Measurements from ENCODE around the gene NEK7.

The NEK7 gene

DNA sequence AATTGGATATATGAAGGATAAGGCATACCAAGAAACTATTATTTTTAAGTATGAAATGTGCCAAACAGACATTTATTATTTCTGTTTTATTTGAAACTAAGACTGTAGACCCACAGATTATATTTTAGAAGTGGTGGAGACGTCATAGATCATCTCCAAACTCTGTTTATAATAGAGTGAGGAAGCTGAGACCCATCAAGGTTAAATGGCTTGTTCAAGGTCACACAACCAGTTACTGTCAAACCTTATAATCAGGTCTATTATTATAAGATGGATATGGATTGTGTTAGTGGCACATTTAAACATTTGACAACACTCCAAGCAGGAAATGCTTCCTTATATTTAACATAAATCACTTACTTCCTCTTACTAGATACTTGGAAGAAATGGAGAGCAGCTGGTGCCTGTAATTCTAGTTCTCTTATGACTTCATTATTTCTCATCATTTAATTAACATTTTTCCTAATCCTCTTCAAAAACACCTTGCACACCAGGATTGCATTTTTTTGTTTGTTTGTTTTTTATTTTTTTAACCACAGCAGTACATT, 117.0 kb downstream of the NEK7 start:
- no peak for DNase-seq (ENCODE audit: low spot score)
- TF ChIP-seq, protein P1, sequence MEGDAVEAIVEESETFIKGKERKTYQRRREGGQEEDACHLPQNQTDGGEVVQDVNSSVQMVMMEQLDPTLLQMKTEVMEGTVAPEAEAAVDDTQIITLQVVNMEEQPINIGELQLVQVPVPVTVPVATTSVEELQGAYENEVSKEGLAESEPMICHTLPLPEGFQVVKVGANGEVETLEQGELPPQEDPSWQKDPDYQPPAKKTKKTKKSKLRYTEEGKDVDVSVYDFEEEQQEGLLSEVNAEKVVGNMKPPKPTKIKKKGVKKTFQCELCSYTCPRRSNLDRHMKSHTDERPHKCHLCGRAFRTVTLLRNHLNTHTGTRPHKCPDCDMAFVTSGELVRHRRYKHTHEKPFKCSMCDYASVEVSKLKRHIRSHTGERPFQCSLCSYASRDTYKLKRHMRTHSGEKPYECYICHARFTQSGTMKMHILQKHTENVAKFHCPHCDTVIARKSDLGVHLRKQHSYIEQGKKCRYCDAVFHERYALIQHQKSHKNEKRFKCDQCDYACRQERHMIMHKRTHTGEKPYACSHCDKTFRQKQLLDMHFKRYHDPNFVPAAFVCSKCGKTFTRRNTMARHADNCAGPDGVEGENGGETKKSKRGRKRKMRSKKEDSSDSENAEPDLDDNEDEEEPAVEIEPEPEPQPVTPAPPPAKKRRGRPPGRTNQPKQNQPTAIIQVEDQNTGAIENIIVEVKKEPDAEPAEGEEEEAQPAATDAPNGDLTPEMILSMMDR (IDR thresholded peaks at IDR 0.05; ENCODE audit: extremely low read depth, missing control alignments) = no peak

DNA sequence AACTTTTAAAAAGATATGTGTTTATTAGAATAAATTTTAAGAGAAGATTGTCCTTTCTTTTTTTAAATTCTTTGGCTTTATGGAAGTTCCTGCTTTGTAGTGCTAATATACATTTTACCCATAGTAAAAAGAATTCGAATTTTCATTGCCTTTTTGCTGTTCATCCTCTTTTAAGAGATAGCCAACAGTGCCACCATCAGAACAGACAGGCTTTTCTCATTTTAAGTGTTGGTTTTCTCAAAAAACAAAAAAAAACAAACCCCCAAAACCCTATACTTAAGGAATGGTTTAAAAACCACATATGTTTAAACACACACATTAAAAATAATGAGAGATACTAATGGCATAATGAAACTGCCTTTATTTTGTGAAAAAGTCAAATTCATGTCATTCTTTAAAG, 118.8 kb downstream of the NEK7 start:
- no peak for DNase-seq (ENCODE audit: low spot score)
- TF ChIP-seq, protein P1 (IDR thresholded peaks at IDR 0.05; ENCODE audit: extremely low read depth, missing control alignments) = no peak

DNA sequence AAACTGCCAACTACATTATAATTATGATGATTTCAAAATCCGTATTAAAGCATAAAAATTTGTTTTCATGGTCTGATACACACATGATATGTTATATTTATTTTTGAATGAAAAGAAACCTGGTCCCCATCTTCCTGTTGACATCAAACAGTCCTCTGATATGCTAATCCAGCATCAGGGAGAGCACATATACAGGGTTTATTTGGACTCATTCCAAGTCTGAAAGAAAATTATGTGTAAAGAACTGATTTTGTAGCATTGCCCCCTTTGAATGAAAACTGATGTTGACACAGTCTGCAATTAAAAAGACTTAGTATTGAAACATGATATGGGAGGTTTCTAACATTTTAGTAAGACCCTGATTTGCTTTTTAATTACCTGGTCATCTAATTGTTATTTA, 119.4 kb downstream of the NEK7 start:
- TF ChIP-seq, protein P1 (IDR thresholded peaks at IDR 0.05; ENCODE audit: extremely low read depth, missing control alignments) = no peak
- DNase-seq (ENCODE audit: low spot score) = no peak

DNA sequence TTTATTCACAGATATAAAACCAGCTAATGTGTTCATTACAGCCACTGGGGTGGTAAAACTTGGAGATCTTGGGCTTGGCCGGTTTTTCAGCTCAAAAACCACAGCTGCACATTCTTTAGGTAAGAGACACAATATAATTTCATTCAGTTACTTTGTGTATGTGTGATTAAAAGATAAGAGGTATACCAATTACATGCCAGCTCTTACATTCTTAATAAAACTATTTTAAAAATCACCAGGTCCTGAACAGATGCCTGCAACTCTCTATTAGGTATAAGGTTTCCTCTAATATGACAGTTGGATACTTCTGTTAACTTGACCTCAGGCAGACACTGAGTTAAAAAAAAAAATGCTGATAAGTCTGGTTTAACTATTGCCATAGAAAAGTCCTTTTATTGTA, 122.1 kb downstream of the NEK7 start:
- no peak for DNase-seq (ENCODE audit: low spot score)
- TF ChIP-seq, protein P1 (IDR thresholded peaks at IDR 0.05; ENCODE audit: extremely low read depth, missing control alignments) = no peak

DNA sequence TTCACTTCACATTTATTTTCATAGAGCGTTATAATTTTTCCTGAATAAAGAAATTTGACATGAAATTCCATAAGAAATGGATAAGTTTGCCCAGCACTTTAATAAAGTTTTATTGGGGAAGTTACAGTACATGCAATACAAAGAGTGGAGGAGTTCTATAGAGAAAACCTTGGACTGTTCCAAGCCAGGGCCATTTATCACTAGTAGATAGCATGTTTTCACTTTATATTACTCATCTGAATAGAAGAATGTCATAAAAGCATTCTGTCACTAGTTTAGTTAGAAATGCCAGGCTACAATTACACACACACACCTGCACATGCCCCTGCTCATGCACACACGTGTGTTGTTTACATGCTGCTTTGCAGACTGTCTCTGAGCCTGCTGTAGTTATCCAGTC, 123.3 kb downstream of the NEK7 start:
- no peak for DNase-seq (ENCODE audit: low spot score)
- TF ChIP-seq, protein P1 (IDR thresholded peaks at IDR 0.05; ENCODE audit: extremely low read depth, missing control alignments) = no peak

DNA sequence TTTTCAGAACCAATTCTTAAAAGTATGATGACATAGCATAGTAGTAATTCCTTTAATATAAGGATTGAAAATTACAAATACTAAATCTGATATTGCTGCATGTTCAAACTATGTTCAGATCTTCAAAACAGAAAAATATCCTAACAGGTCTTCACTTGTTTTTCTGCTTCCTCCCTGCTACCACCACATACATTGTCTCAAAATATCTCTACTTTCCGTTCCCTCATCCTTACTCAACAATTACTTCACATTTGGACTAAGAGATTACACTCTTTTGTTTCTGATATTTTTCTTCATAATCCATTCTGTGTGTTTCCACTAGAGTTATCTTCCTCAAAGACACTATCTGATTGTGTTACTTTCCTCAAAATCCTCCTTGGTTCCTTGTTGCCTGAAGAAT, 125.1 kb downstream of the NEK7 start:
- DNase-seq (ENCODE audit: low spot score) = no peak
- TF ChIP-seq, protein P1 (IDR thresholded peaks at IDR 0.05; ENCODE audit: extremely low read depth, missing control alignments) = no peak

DNA sequence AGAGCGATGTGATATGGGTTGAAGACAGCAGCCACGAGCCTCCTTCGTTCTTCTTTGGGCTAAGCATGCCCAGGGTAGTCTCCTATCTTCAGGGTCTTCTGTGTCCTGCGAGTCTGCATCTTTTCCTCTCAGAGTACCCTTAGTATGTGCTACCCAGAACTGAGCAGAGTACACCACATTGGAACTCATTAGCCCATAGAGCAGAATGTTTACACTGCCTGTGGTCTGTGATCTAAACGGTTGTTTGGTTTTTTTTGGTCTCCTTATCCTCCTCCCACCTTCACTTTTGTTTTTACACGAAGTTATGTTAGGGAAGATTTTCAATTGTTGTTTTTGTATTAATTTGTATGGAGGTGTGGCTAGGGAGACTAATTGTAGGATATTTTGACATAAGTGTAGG, 126.4 kb downstream of the NEK7 start:
- no peak for DNase-seq (ENCODE audit: low spot score)
- TF ChIP-seq, protein P1 (IDR thresholded peaks at IDR 0.05; ENCODE audit: extremely low read depth, missing control alignments) = no peak

All from GM20000 (cell line).